D721Med (cell line): ENCODE data around the gene PSMF1.

Experiments used
- DNase-seq: peaks from one replicate; pipeline ENCODE4 v3.0.0; 2011; ENCODE audit warnings: low spot score; ENCODE audit not compliant: insufficient read length
- FAIRE-seq: peaks from 2 replicates; lab custom pipeline; 2011; peaks lifted over from hg19 to GRCh38; lab: Jason Lieb, UNC
- TF ChIP-seq, protein P1 (sequence below): IDR thresholded peaks from 2 replicates; pipeline ENCODE4 v1.5.1; 2012; ENCODE audit warnings: mild to moderate bottlenecking, control low read depth; ENCODE audit not compliant: insufficient read depth; ENCODE audit errors: missing control alignments

Gene PSMF1

DNA sequence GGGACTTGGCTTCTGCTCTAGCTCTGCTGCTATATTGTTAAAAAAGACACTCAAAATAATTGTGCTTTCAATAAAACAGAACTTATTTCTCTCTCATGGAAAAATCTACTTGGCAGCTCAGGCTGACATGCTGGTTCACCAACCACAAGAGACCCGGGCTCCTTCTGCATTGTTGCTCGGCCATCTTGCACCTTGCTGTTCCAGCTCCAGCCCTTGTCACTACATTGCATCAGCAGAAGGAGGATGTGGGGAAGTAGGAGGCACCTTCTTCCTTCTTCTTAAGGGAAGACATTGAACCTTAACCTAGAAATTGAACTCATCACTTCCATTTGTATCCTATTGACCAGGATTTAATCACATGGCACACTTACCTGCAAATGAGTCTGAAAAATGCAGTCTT, 78.2 kb downstream of the PSMF1 start:
- FAIRE-seq (no peak), DNase-seq (no peak)
- TF ChIP-seq, protein P1, sequence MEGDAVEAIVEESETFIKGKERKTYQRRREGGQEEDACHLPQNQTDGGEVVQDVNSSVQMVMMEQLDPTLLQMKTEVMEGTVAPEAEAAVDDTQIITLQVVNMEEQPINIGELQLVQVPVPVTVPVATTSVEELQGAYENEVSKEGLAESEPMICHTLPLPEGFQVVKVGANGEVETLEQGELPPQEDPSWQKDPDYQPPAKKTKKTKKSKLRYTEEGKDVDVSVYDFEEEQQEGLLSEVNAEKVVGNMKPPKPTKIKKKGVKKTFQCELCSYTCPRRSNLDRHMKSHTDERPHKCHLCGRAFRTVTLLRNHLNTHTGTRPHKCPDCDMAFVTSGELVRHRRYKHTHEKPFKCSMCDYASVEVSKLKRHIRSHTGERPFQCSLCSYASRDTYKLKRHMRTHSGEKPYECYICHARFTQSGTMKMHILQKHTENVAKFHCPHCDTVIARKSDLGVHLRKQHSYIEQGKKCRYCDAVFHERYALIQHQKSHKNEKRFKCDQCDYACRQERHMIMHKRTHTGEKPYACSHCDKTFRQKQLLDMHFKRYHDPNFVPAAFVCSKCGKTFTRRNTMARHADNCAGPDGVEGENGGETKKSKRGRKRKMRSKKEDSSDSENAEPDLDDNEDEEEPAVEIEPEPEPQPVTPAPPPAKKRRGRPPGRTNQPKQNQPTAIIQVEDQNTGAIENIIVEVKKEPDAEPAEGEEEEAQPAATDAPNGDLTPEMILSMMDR, result no peak

DNA sequence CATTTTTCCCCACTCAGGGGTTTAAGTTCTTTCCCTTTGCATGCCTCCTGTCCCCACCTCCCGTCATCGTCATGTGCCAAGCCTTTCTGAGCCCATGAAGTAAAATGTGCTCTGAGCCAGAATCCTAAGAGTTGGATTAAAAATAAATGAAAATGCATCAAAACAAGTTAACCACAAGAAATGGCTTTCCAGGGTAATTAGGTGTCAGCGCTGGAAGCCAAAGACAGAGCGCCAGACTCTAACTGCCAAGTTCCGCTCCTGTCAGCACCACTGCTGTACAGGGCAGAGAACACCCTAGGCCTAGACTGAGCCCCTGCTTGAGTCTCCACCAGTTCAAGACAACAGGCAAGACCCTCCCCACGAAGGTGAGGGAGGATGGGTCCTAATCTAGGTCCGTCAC, 79.4 kb downstream of the PSMF1 start:
- DNase-seq (no peak), FAIRE-seq (no peak)
- TF ChIP-seq, protein P1, result no peak

GRCh38 chr20:1198751-1199150, 80.3 kb downstream of the PSMF1 start:
- FAIRE-seq (no peak), DNase-seq (no peak)
- TF ChIP-seq, protein P1, result no peak

DNA sequence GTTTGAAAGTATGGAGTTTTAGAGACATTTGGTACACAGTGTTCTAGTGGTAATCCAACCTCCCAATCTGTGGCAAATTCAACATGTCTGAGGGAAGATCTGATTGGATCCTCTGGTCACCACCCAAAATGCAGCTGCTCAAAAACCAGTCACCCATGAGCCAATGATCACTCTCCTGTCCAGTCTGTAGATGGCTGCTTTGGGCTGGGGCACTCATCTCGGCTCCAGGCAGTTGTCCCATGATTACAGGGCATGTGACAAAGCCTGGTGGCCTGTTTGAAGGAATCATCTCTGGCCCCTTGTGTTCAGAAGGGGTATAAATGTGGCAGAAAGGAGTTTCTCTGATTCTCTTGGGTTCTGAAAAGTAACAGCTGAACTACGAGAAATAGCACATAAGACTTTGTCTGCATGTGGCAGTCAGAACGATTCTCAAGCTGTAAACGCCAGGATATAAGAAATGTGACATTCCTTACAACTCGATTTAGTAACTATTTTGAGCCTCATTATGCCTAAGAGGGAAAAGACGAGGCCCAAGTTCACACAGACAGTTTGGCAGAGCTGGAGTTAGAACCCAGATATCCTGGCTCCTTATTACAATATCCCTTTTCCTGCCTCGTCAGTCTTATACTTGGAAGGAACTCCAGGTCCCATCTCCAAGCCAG, 80.9 kb downstream of the PSMF1 start:
- TF ChIP-seq, protein P1, result no peak
- no peak for FAIRE-seq
- DNase-seq, result no peak

DNA sequence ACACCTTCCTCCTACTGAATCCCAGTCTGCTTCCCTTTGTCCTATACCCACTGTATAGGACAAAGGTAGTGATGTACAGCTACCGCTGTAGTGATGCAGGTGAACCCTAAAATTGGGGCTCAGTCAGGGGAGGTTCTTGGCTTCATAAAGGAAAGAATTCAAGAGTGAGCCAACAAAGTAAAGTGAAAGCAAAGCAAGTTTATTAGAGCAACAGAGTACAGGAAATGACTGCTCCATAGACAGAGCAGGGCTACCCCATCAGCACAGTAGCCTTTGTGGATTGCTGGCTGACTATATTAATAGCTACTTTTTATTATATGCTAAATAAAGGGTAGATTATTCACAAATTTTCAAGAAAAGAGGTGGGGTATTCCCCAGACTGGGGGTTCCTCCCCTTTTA, 81.6 kb downstream of the PSMF1 start:
- TF ChIP-seq, protein P1, result no peak
- no peak for DNase-seq
- no peak for FAIRE-seq

GRCh38 chr20:1202762-1203504, 84.5 kb downstream of the PSMF1 start, which contains the start of gene C20orf202:
Gene C20orf202, plus strand, starts transcription at chr20:1203454. Its CDS starts 132 bp downstream, at chr20:1203586.
- TF ChIP-seq, protein P1, result no peak
- no peak for FAIRE-seq
- no peak for DNase-seq

GRCh38 chr20:1203630-1204029, 85.2 kb downstream of the PSMF1 start:
- DNase-seq (no peak), FAIRE-seq (no peak)
- TF ChIP-seq, protein P1, result no peak
